Measurements from ENCODE around the gene CATSPER3.

CATSPER3 gene

DNA sequence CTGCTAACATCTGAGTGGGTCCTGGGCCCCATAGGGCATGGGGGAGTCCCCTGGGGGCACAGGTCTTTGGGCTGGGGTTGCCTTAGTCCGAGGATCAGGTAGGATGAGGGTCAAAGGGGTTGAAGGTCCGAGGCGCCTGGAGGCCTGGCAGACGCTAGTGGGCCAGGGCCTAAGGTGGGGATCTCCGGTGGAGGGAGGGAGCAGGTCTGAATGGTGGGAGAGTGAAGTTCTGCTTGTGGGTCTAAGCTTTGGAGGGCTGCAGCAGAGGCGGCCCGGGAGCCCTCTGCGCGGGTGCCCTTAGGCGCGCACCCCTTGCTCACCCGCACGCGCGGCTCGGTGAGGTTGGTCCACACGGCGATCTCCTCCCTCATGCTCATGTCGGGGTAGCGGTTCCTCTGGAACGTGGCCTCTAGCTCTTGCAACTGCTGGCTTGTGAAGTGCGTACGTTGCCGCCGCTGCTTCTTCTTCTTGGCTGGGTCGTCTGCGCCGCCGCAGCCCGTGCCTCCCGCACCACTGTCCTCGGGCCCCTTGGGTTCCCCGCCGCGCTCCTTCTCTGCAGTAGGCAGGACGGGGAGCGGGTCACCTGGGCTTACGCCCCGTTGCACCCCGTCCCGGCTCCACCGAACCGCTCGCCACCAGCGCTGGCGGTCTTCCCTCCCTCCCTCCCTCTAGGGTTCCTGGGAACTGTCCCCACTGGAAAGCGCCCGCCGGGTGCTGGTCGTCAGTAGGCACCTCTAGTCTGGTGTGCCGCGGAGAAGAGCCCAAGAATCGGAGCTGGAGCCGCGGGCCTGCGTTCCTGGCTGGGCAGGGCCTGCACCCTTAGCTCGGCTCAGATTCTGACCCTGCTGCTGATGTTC lies 63.5 kb downstream of the CATSPER3 start:
- DNase-seq: no peak

- DNase-seq: no peak
These were observed 64.3 kb downstream of the CATSPER3 start for GRCh38 chr5:135031813-135032694.

DNA sequence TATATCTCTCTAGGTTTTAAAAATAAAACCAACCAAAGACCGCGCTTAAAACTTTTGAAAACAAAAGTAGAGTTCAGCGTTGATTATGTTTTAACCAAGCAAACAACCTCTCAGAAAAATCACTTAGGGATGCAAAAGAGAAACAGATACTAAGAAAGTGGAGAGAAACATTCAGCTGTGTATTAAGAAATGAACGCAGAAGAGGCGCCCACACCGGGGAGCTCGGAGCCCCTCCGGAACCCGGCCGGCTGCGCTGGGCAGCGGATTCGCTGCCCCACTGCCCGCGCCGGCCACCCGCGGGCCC lies 64.9 kb downstream of the CATSPER3 start:
- DNase-seq: no peak

GRCh38 chr5:135032999-135033861 lies 65.5 kb downstream of the CATSPER3 start:
- DNase-seq: peak; percentile 71

DNA sequence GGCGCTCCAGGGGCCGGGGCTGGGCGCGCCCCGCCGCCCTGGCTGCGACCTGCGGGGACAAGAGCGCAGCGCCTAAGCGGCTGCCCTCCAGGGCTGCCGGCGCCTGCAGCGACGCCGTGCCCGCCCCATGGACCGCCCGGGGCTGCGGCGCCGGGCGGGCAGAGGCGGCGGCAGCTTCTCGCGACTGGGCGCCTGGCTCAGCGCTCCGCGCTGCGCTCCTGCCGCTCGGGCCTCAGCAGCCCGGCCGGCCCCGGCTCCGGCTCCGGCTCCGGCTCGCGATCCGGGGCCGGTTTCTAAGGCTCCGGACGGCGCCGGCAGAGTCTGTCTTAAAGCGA lies 66.2 kb downstream of the CATSPER3 start, which contains the start of gene PITX1:
TSS of gene PITX1 (minus strand) at position 328 of the 335 bp plus-strand sequence. CDS start 347 bp downstream, outside the sequence.
- no peak for DNase-seq

GRCh38 chr5:135034236-135034962 lies 66.7 kb downstream of the CATSPER3 start:
- no peak for DNase-seq

DNA sequence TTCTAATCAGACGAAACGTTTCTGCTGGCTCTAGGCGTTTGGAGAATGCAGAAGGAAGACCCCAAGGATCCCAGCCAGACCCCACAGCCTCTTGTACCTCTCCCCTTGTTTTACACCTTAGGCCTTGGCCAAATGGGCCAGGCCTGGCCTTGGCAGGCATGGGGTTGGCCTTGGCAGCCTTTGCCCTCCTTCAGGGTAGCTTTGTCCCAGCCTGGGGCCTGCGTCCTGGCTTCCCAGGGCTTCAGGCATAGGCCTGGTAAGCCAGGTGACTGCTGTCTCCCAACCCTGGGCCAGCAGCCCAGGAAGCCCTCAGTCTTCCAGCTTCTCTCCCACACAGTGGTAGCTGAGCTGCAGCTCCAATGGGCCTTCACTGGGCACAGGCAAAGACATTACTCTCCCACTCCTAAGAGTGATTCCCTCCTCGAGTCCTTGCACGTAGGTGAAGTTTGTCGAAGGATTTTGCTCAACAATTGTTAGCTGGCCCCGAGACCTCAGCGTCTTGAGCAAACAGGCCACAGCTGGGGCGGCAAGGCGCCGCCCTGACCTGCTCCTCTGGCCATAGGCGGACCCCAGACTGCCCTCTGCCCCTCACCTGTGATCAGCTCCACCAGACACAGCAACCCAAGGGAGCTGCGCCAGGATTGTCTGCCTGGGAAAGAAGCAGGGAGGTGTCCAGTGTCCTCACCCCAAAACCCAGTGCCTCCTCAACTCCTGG lies 67.4 kb downstream of the CATSPER3 start:
- no peak for DNase-seq

- DNase-seq: no peak
These were observed 67.9 kb downstream of the CATSPER3 start for GRCh38 chr5:135035678-135036030.

GRCh38 chr5:135036405-135036804 lies 68.7 kb downstream of the CATSPER3 start:
- DNase-seq: no peak

- DNase-seq: no peak
These were observed 70.0 kb downstream of the CATSPER3 start for GRCh38 chr5:135037519-135038204.

- no peak for DNase-seq
These were observed 70.6 kb downstream of the CATSPER3 start for GRCh38 chr5:135038205-135038812.

- no peak for DNase-seq
These were observed 71.1 kb downstream of the CATSPER3 start for GRCh38 chr5:135038813-135039270.

GRCh38 chr5:135039271-135040033 lies 71.7 kb downstream of the CATSPER3 start:
- DNase-seq: no peak

DNA sequence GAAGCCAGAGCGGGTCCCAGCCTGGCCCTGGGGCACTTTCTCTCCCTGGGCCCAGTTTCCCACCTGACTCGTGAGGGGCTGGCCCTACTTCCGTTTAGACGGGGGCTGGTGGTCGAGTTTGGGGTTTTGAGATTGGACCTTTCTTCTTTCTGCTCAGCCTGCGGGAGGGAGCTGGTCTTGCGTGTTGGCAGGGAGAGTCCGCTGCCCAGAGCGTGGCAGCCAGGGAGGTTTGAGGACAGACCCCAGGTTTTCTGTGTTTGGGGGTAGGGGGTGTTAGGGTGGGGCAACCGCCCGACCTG lies 72.3 kb downstream of the CATSPER3 start:
- DNase-seq: no peak

GRCh38 chr5:135040333-135041144 lies 72.8 kb downstream of the CATSPER3 start:
- no peak for DNase-seq

GRCh38 chr5:135041145-135041587 lies 73.5 kb downstream of the CATSPER3 start:
- DNase-seq: no peak

DNA sequence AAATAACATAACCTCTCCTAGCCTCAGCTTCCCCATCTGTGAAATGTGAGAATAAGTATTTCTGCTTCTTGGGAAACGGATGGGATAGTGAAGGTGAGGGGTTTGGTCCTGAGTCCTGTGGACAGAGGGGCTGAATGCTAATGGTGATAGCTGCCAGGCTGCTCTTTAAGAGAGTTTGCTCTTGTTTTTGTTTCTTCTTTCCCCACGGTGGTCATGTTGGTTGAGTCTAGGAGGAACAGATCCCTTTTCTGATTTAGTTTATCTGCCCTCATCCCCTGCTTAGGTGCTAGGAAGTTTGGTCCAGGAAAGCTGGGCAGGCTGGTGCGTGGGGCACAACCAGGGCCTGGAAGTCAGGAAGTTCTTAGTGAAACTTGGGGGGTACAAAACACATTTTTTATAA lies 74.0 kb downstream of the CATSPER3 start:
- DNase-seq: no peak

DNA sequence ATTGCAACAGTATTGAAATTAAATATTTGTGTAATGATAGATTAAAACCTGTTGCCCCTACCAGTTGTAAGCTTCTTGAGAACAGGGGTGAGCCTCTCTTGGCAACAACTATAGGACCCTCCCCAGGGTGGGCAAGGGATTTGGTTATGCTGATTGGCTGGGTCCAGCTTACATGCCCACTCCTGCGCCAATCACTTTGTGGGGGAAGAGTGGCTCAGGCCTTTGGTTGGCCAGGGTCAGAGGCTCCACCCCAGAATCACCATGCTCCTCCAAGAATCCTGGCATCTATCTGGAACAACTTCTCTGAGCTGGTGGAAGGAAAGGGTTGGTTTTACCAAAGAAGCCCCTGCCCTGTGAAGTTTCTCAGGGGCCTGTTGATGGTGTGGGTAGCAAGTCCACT lies 74.9 kb downstream of the CATSPER3 start:
- no peak for DNase-seq

DNA sequence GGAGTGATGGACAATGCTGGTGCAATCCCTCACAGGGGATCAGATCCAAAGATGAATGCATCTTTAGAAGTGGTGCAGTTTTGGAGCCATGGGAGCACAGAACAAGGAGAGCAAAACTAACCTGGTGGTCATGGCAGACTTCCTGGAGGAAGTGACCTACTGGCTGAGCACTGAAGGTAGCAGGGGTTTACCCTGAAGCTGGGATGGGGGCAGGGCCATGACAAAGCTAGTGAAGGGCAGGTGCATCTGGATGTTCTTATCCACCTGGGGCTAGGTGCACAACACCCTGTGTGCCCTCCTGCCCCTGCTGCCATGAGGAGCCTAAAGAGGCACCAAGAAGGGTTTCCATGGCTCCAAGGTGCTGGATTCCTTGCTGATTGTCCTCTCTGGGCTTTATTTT lies 77.8 kb downstream of the CATSPER3 start:
- no peak for DNase-seq

Measured in right forelimb (tissue), 1 donor.